Hepatocyte (in vitro differentiated cells): ENCODE data around the gene RBBP4. TPM values are rescaled to one million over a fixed set of nuclear protein-coding genes. Genes with fewer than 3 reads are reported as not detected.

Source experiments
- DNase-seq: peaks from one replicate; pipeline ENCODE4 v3.0.0-alpha.2; 2016; ENCODE audit warnings: low spot score
- H2AFZ ChIP-seq: fragments of 200-600 bp; sonication (generic); 2 replicates; pipeline ENCODE4 v1.6.0; 2016; ENCODE audit warnings: antibody characterized with exemption, mild to moderate bottlenecking
- H3K27ac ChIP-seq: fragments of 200-600 bp; sonication (generic); 2 replicates; pipeline ENCODE4 v1.5.1; 2016; ENCODE audit warnings: mild to moderate bottlenecking
- H3K27me3 ChIP-seq: fragments of 200-600 bp; sonication (generic); 2 replicates; pipeline ENCODE4 v1.6.1; 2016
- H3K36me3 ChIP-seq: fragments of 200-600 bp; sonication (generic); replicated peaks from 2 replicates; pipeline ENCODE4 v1.5.1; 2016; ENCODE audit warnings: low read depth; ENCODE audit not compliant: insufficient read depth
- H3K4me1 ChIP-seq: fragments of 200-600 bp; sonication (generic); 2 replicates; pipeline ENCODE4 v1.5.1; 2016; ENCODE audit warnings: mild to moderate bottlenecking, moderate library complexity; ENCODE audit not compliant: insufficient read depth
- H3K4me2 ChIP-seq: fragments of 200-600 bp; sonication (generic); 2 replicates; pipeline ENCODE4 v1.6.0; 2016
- H3K4me3 ChIP-seq: fragments of 200-600 bp; sonication (generic); 2 replicates; pipeline ENCODE4 v1.5.1; 2016; ENCODE audit warnings: mild to moderate bottlenecking
- H3K79me2 ChIP-seq: fragments of 200-600 bp; sonication (generic); 2 replicates; pipeline ENCODE4 v1.6.0; 2017; ENCODE audit warnings: mild to moderate bottlenecking
- H3K9me2 ChIP-seq: fragments of 200-600 bp; sonication (generic); replicated peaks from 2 replicates; pipeline ENCODE4 v1.6.0; 2017; ENCODE audit warnings: mild to moderate bottlenecking; ENCODE audit not compliant: insufficient read depth
- H3K9me3 ChIP-seq: fragments of 200-600 bp; sonication (generic); 2 replicates; pipeline ENCODE4 v1.5.1; 2016; ENCODE audit warnings: low read depth, mild to moderate bottlenecking
- H4K20me1 ChIP-seq: fragments of 200-600 bp; sonication (generic); 2 replicates; pipeline ENCODE4 v1.6.0; 2016; ENCODE audit warnings: mild to moderate bottlenecking; ENCODE audit not compliant: insufficient read depth, poor library complexity, severe bottlenecking
- EZH2 ChIP-seq: fragments of 200-600 bp; sonication (generic); IDR thresholded peaks from 2 replicates; pipeline ENCODE4 v1.6.1; 2016; ENCODE audit warnings: antibody characterized with exemption, mild to moderate bottlenecking, borderline replicate concordance
- EZH2phosphoT487 ChIP-seq: fragments of 200-600 bp; sonication (generic); IDR thresholded peaks from one replicate; pipeline ENCODE4 v1.6.1; 2018; ENCODE audit warnings: antibody characterized with exemption, mild to moderate bottlenecking, low read depth, moderate library complexity; ENCODE audit not compliant: unreplicated experiment, severe bottlenecking
- WGBS: methylation state at CpG from one replicate; pipeline ENCODE4 v1.1.6; 2016; ENCODE audit warnings: low lambda C conversion rate; ENCODE audit errors: missing lambda C conversion rate; 5-methylcytosine and 5-hydroxymethylcytosine counted together
- polyA plus RNA-seq: library from polyadenylated mRNA; unstranded; fragments of >200 nt; fragmentation: Nextera tagmentation; extraction: Ambion mirVana; gene quantifications from 2 replicates; pipeline ENCODE4 v1.2.1, GENCODE V29; 2016
- total RNA-seq: library from RNA; depleted of rRNA; stranded (reverse); fragments of >200 nt; gene quantifications from 2 replicates; pipeline ENCODE4 v1.2.3, GENCODE V29; 2014
- TF ChIP-seq, protein P1 (sequence below): fragments of 200-600 bp; sonication (generic); IDR thresholded peaks from 2 replicates; pipeline ENCODE4 v1.5.1; 2016; ENCODE audit warnings: antibody characterized with exemption, mild to moderate bottlenecking; ENCODE audit not compliant: poor library complexity

The RBBP4 gene
- total and polyA plus RNA-seq, 2 experiments from 2014 or later, result 139 to 177 TPM

DNA sequence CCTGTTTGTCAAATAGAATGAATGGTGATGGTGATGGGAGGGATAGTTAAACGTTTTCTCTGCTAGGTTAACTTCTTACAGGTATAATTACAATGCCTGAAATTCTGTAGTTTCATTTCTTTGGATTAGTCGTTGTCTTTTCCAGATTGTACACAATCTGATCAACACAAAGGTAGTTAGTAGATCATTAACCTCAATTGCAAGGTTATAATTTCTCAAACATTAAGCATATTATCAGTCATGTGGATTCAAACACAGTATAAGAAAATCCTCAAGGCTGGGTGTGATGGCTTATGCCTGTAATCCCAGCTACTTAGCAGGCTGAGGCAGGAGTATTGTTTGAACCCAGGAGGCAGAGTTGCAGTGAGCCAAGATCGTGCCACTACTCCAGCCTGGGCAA lies 31.0 kb downstream of the RBBP4 start:
- no peaks in the 10 kb centered on the region for H3K27me3 ChIP-seq
- no peaks in the 10 kb centered on the region for H3K9me2 ChIP-seq
- no peaks in the 10 kb centered on the region for H3K79me2 ChIP-seq
- peak overlapping the region; percentile 35 for H3K27ac ChIP-seq
- no peak overlapping the region for H3K4me2 ChIP-seq
- H4K20me1 ChIP-seq, result no peaks in the 10 kb centered on the region
- no peak for TF ChIP-seq EZH2
- TF ChIP-seq EZH2phosphoT487, result no peak
- TF ChIP-seq, protein P1, sequence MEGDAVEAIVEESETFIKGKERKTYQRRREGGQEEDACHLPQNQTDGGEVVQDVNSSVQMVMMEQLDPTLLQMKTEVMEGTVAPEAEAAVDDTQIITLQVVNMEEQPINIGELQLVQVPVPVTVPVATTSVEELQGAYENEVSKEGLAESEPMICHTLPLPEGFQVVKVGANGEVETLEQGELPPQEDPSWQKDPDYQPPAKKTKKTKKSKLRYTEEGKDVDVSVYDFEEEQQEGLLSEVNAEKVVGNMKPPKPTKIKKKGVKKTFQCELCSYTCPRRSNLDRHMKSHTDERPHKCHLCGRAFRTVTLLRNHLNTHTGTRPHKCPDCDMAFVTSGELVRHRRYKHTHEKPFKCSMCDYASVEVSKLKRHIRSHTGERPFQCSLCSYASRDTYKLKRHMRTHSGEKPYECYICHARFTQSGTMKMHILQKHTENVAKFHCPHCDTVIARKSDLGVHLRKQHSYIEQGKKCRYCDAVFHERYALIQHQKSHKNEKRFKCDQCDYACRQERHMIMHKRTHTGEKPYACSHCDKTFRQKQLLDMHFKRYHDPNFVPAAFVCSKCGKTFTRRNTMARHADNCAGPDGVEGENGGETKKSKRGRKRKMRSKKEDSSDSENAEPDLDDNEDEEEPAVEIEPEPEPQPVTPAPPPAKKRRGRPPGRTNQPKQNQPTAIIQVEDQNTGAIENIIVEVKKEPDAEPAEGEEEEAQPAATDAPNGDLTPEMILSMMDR, result no peak
- DNase-seq, result no peak
- no peak overlapping the region for H2AFZ ChIP-seq
- H3K9me3 ChIP-seq, result no peaks in the 10 kb centered on the region
- peaks cover 13% of the 10 kb centered on the region for H3K4me1 ChIP-seq
- no peak overlapping the region for H3K4me3 ChIP-seq
- WGBS, result 69% methylated on average over 3 of the region's 3 CpGs
- H3K36me3 ChIP-seq, result no peaks in the 10 kb centered on the region

DNA sequence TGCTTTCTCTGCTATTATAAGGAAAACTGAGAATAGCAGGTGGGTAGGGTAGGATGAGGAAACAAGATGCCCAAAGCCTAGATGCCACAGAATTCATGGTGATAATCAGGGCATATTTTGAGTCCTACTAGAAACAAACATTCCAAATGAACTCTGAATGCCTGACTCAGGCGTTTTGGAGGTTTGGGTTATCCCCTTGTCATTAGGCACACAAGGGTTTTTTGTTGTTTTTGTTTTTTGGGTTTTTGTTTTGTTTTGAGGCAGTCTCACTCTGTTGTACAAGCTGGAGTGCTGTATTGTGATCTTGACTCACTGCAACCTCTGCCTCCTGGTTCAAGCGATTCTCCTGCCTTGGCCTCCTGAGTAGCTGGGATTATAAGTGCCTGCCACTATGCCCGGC lies 32.4 kb downstream of the RBBP4 start:
- H3K4me1 ChIP-seq, result peaks cover 13% of the 10 kb centered on the region
- DNase-seq, result no peak
- 91% methylated on average over 3 of the region's 3 CpGs for WGBS
- no peak overlapping the region for H2AFZ ChIP-seq
- H3K79me2 ChIP-seq, result no peaks in the 10 kb centered on the region
- H3K27ac ChIP-seq, result peak overlapping the region; percentile 68
- H3K36me3 ChIP-seq, result no peaks in the 10 kb centered on the region
- H3K4me3 ChIP-seq, result no peak overlapping the region
- no peaks in the 10 kb centered on the region for H3K9me2 ChIP-seq
- no peak overlapping the region for H3K4me2 ChIP-seq
- H3K9me3 ChIP-seq, result no peaks in the 10 kb centered on the region
- H3K27me3 ChIP-seq, result no peaks in the 10 kb centered on the region
- no peak for TF ChIP-seq EZH2
- no peak for TF ChIP-seq EZH2phosphoT487
- TF ChIP-seq, protein P1, result no peak
- H4K20me1 ChIP-seq, result no peaks in the 10 kb centered on the region

DNA sequence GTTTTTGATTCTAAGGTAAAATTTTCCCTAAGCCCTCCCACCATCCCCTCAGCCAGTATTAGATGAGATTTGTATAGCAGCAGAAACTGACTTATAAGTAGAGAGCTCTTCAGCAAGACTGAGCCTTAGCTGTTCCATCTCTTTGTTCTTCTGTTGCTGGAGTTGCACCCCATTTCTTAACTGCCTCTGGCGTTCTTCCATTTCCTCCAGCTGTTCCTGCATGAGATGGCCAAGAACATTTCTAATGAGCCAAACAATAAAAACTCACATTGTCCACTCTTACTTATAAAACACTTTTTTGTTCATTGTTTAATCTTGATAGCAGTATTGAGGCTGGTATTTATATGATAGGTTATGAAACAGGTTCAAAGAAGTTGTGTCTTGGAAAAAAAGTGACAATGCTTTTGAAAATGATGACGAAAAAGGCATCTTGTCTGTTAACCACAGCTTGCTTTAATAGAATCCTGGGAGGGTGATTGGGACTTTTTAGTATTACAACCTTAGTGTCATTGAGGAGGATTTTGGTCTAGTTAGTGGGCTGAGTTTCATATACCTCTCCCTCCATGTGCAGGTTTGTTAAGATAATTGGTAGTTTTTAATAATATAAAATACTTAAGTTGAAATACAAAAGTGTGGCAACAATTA lies 33.3 kb downstream of the RBBP4 start:
- no peaks in the 10 kb centered on the region for H3K27me3 ChIP-seq
- no peak overlapping the region for H2AFZ ChIP-seq
- H3K4me3 ChIP-seq, result no peak overlapping the region
- 78% methylated on average over 2 of the region's 2 CpGs for WGBS
- no peaks in the 10 kb centered on the region for H3K79me2 ChIP-seq
- H3K9me2 ChIP-seq, result no peaks in the 10 kb centered on the region
- H3K27ac ChIP-seq, result peak overlapping the region; percentile 68
- peak; percentile 17 for DNase-seq
- peaks cover 13% of the 10 kb centered on the region for H3K4me1 ChIP-seq
- TF ChIP-seq, protein P1, result no peak
- TF ChIP-seq EZH2phosphoT487 (no peak), EZH2 (no peak)
- H3K9me3 ChIP-seq, result no peaks in the 10 kb centered on the region
- no peak overlapping the region for H3K4me2 ChIP-seq
- H3K36me3 ChIP-seq, result no peaks in the 10 kb centered on the region
- H4K20me1 ChIP-seq, result no peaks in the 10 kb centered on the region

DNA sequence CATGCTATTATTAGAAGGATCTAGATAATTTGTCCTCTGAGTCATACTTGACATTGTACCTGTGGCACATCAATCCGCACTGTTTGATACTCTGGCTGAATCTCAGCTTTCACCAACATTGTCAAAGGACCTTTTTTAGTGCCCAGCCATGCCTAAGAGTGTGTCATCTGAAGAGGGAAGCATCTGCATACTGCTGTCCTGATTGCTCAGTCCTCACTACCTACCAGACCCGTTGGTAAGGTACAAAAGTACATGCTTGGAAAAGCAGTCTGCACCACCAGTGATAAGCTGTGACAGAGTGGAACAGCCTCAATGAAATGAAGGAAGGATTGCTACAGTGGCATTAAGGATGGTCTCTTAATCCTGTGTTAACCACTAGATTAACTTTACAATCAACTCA lies 34.5 kb downstream of the RBBP4 start:
- Histone ChIP-seq H4K20me1 (no peaks in the 10 kb centered on the region), H3K27ac (no peak overlapping the region), H3K4me2 (no peak overlapping the region), H3K9me2 (no peaks in the 10 kb centered on the region), H2AFZ (no peak overlapping the region), H3K4me1 (peaks cover 13% of the 10 kb centered on the region), H3K27me3 (no peaks in the 10 kb centered on the region), H3K9me3 (no peaks in the 10 kb centered on the region), H3K36me3 (no peaks in the 10 kb centered on the region), H3K4me3 (no peak overlapping the region), H3K79me2 (no peaks in the 10 kb centered on the region)
- WGBS, result 66% methylated on average over 2 of the region's 2 CpGs
- DNase-seq, result no peak
- TF ChIP-seq EZH2phosphoT487 (no peak), EZH2 (no peak)
- TF ChIP-seq, protein P1, result no peak
